Measurements from ENCODE around the gene INO80D. TPM values are rescaled to one million over a fixed set of nuclear protein-coding genes. Genes with fewer than 3 reads are reported as not detected.
A peak's percentile ranks its signal among the peaks of the same experiment; 100 is the strongest.

INO80D gene
- total and polyA plus RNA-seq, 2 of the 13 experiments (the other 11 are each of a cell fraction or from before 2014, with no cell fraction given) = 7.6 to 7.9 TPM

- ChIA-PET POLR2A (no interaction called here), CTCF (ENCODE audit: low intra/inter-chr PET ratio, low total read pairs) (interaction anchor here (0.9 kb wide), 1 partner anchor 150 kb away, joined by 5 read pairs; no protein-coding TSS in a partner anchor)
- no peaks in the 10 kb centered on the region for H3K79me2 ChIP-seq (ENCODE audit: insufficient read depth, low read length)
- no peaks in the 10 kb centered on the region for H4K20me1 ChIP-seq (ENCODE audit: insufficient read depth, low read length)
- ATAC-seq (peak; percentile 97), FAIRE-seq (no peak), DNase-seq (ENCODE audit: low spot score) (peak; percentile 53)
- 99% methylated on average over 8 of the region's 8 CpGs for whole genome bisulfite sequencing (ENCODE audit: low lambda C conversion rate)
- peaks cover 19 to 64% of the 10 kb centered on the region in 2 experiments for H3K36me3 ChIP-seq (replicated peaks in 1 of 2; ENCODE audit: control insufficient read depth in 1 of 2, insufficient read depth in 2 of 2, low read length in 2 of 2)
- H3K4me1 ChIP-seq (ENCODE audit: insufficient read depth, low read length) = no peaks in the 10 kb centered on the region
- no peaks in the 10 kb centered on the region for H3K9me3 ChIP-seq (ENCODE audit: low read length)
- intact Hi-C loops (cut with micrococcal nuclease; ENCODE audit: unreplicated experiment) (loop anchor here (1.0 kb wide), 2 partner anchors 150 to 256 kb away; no protein-coding TSS in a partner anchor), in situ Hi-C loops (cut with HindIII; ENCODE audit: extremely low pct_ligation_motif_present, low pct_unique_long_range_greater_than_20kb) (no loop called here)
- no peak overlapping the region for H3K4me3 ChIP-seq (replicated peaks in 1 of 3; ENCODE audit: insufficient read depth in 1 of 3, low read depth in 2 of 3, low read length in 3 of 3)
- no peak overlapping the region for H3K4me2 ChIP-seq (ENCODE audit: low read depth, low read length)
- H3K27me3 ChIP-seq (ENCODE audit: control insufficient read depth in 1 of 2, insufficient read depth in 2 of 2, low read length in 2 of 2) = no peaks in the 10 kb centered on the region
- no peak overlapping the region for H2AFZ ChIP-seq (ENCODE audit: low read length)
- BruUV-seq (replicated peaks) = no TSS peak
- no peak overlapping the region for H3K27ac ChIP-seq (ENCODE audit: extremely low read length, insufficient read depth, low read length)
- no peak overlapping the region for H3K9ac ChIP-seq (ENCODE audit: insufficient read depth, low read depth, low read length)
- TF ChIP-seq ZNF563 (CRISPR knock-in tag; IDR thresholded peaks at IDR 0.05) (no peak), SP5 (CRISPR knock-in tag; IDR thresholded peaks at IDR 0.05; ENCODE audit: borderline replicate concordance, low read depth) (0 out of 2 replicates have a peak, but pooled peaks have one; percentile 25), RXRB (CRISPR knock-in tag; IDR thresholded peaks at IDR 0.05; ENCODE audit: borderline replicate concordance) (0 out of 2 replicates have a peak, but pooled peaks have one; percentile 11), IRX3 (CRISPR knock-in tag; IDR thresholded peaks at IDR 0.05; ENCODE audit: borderline replicate concordance, low read depth) (no peak), E2F5 (CRISPR knock-in tag; conservative IDR thresholded peaks at IDR 0.05) (no peak), ZNF772 (CRISPR knock-in tag; IDR thresholded peaks at IDR 0.05) (0 out of 2 replicates have a peak, but pooled peaks have one; percentile 19), IRF2 (CRISPR knock-in tag; IDR thresholded peaks at IDR 0.05) (0 out of 2 replicates have a peak, but pooled peaks have one; percentile 34), GMEB1 (CRISPR knock-in tag; IDR thresholded peaks at IDR 0.05; ENCODE audit: borderline replicate concordance) (no peak), RAD51 (IDR thresholded peaks at IDR 0.05; ENCODE audit: borderline replicate concordance) (no peak), ATF4 (CRISPR knock-in tag; IDR thresholded peaks at IDR 0.05) (no peak), ZFP36L1 (CRISPR knock-in tag; IDR thresholded peaks at IDR 0.05) (peak; percentile 51; the same call in 1 of the 2 replicates), FOXC1 (CRISPR knock-in tag; IDR thresholded peaks at IDR 0.05; ENCODE audit: borderline replicate concordance) (no peak)
- TF ChIP-seq, protein P1, sequence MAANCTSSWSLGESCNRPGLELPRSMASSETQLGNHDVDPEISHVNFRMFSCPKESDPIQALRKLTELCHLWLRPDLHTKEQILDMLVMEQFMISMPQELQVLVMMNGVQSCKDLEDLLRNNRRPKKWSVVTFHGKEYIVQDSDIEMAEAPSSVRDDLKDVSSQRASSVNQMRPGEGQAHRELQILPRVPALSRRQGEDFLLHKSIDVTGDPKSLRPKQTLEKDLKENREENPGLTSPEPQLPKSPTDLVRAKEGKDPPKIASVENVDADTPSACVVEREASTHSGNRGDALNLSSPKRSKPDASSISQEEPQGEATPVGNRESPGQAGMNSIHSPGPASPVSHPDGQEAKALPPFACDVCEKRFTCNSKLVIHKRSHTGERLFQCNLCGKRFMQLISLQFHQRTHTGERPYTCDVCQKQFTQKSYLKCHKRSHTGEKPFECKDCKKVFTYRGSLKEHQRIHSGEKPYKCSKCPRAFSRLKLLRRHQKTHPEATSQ (CRISPR knock-in tag; IDR thresholded peaks at IDR 0.05; ENCODE audit: borderline replicate concordance) = 0 out of 2 replicates have a peak, but pooled peaks have one; percentile 37
- TF ChIP-seq, protein P2, sequence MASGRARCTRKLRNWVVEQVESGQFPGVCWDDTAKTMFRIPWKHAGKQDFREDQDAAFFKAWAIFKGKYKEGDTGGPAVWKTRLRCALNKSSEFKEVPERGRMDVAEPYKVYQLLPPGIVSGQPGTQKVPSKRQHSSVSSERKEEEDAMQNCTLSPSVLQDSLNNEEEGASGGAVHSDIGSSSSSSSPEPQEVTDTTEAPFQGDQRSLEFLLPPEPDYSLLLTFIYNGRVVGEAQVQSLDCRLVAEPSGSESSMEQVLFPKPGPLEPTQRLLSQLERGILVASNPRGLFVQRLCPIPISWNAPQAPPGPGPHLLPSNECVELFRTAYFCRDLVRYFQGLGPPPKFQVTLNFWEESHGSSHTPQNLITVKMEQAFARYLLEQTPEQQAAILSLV (CRISPR knock-in tag; IDR thresholded peaks at IDR 0.05; ENCODE audit: borderline replicate concordance) = no peak
Measured at GRCh38 chr2:206004004-206004693, 81.8 kb downstream of the INO80D start.

Data from HepG2 (cell line).